ENCODE data around the gene TTLL4.

- no peak for TF ChIP-seq EZH2 (IDR thresholded peaks at IDR 0.05)
- TF ChIP-seq POLR2AphosphoS5 (IDR thresholded peaks at IDR 0.05; ENCODE audit: borderline replicate concordance, low read depth, low read length) = no peak
- no peak for TF ChIP-seq FOXP2 (optimal IDR thresholded peaks at IDR 0.05; ENCODE audit: control extremely low read depth, extremely low read length, insufficient read depth)
Measured at GRCh38 chr2:218780851-218781690, 70.4 kb downstream of the TTLL4 start.

All from SK-N-MC (cell line).